HEK293 (cell line): ENCODE results near the gene GINS2.

ENCODE experiments used
- CTCF ChIA-PET: fragments of 350-600 bp; formaldehyde crosslinking; extraction: SDS; loops from one replicate; lab custom pipeline; 2021; ENCODE audit warnings: antibody characterized with exemption; lab: Yijun Ruan, JAX
- POLR2A ChIA-PET: fragments of 300-600 bp; formaldehyde crosslinking; extraction: SDS; loops from one replicate; lab custom pipeline; 2020; ENCODE audit warnings: antibody characterized with exemption, inconsistent platforms; lab: Yijun Ruan, JAX
- H3K27ac ChIP-seq: fragments of 200-500 bp; sonication (Bioruptor generic); 2 replicates; pipeline ENCODE4 v1.5.1; 2014; ENCODE audit warnings: low read depth, low read length, control low read depth, inconsistent platforms; ENCODE audit errors: extremely low read depth
- H3K36me3 ChIP-seq, 2 experiments: fragments of 200-500 bp in 1 of 2; sonication (Bioruptor generic) in 1 of 2; 1 replicate in 1 of 2; 2 replicates in 1 of 2; pipeline ENCODE4 v1.5.1; 2014 to 2017; ENCODE audit warnings: inconsistent platforms in 2 of 2, low read length in 2 of 2; ENCODE audit not compliant: control insufficient read depth in 2 of 2, insufficient read depth in 1 of 2
- H3K4me1 ChIP-seq: fragments of 200-500 bp; sonication (Bioruptor generic); 2 replicates; pipeline ENCODE4 v1.5.1; 2014; ENCODE audit warnings: mild to moderate bottlenecking, low read length, inconsistent platforms; ENCODE audit not compliant: control insufficient read depth, insufficient read depth
- H3K4me3 ChIP-seq: 2 replicates; pipeline ENCODE4 v1.5.1; 2011; ENCODE audit warnings: low read depth, mild to moderate bottlenecking, control low read depth, low read length, moderate library complexity
- H3K9me3 ChIP-seq: fragments of 200-500 bp; sonication (Bioruptor generic); 2 replicates; pipeline ENCODE4 v1.5.1; 2014; ENCODE audit warnings: low read depth, low read length, inconsistent platforms; ENCODE audit not compliant: control insufficient read depth, insufficient read depth
- AEBP2 ChIP-seq: fragments of 450-650 bp; formaldehyde crosslinking; IDR thresholded peaks from 2 replicates; pipeline ENCODE4 v1.5.1; 2016; ENCODE audit warnings: missing biosample characterization, missing genetic modification characterization, borderline replicate concordance
- KLF10 ChIP-seq: fragments of 450-650 bp; IDR thresholded peaks from 2 replicates; pipeline ENCODE4 v1.5.1; 2018; ENCODE audit warnings: missing biosample characterization, mild to moderate bottlenecking, missing genetic modification characterization
- MZF1 ChIP-seq: fragments of 450-650 bp; formaldehyde crosslinking; IDR thresholded peaks from 2 replicates; pipeline ENCODE4 v1.5.1; 2017; ENCODE audit warnings: missing biosample characterization, missing genetic modification characterization, borderline replicate concordance
- PRDM2 ChIP-seq: fragments of 450-650 bp; formaldehyde crosslinking; IDR thresholded peaks from 2 replicates; pipeline ENCODE4 v1.5.1; 2016; ENCODE audit warnings: missing biosample characterization, missing genetic modification characterization, borderline replicate concordance
- REPIN1 ChIP-seq: fragments of 450-650 bp; formaldehyde crosslinking; IDR thresholded peaks from 2 replicates; pipeline ENCODE4 v1.5.1; 2017; ENCODE audit warnings: missing biosample characterization, missing genetic modification characterization, low read depth
- REST ChIP-seq: fragments of 450-650 bp; formaldehyde crosslinking; IDR thresholded peaks from 2 replicates; pipeline ENCODE4 v1.5.1; 2016; ENCODE audit warnings: missing biosample characterization, missing genetic modification characterization
- YY2 ChIP-seq: fragments of 450-650 bp; formaldehyde crosslinking; IDR thresholded peaks from 2 replicates; pipeline ENCODE4 v1.5.1; 2016; ENCODE audit warnings: missing biosample characterization, missing genetic modification characterization
- ZNF169 ChIP-seq: fragments of 450-650 bp; formaldehyde crosslinking; IDR thresholded peaks from 2 replicates; pipeline ENCODE4 v1.5.1; 2016; ENCODE audit warnings: missing biosample characterization, missing genetic modification characterization
- ZNF362 ChIP-seq: fragments of 450-650 bp; formaldehyde crosslinking; IDR thresholded peaks from 2 replicates; pipeline ENCODE4 v1.5.1; 2016; ENCODE audit warnings: missing biosample characterization, missing genetic modification characterization
- ZNF37A ChIP-seq: fragments of 450-650 bp; IDR thresholded peaks from 2 replicates; pipeline ENCODE4 v1.5.1; 2018; ENCODE audit warnings: missing biosample characterization, missing genetic modification characterization
- ZNF391 ChIP-seq: fragments of 450-650 bp; formaldehyde crosslinking; IDR thresholded peaks from 2 replicates; pipeline ENCODE4 v1.5.1; 2016; ENCODE audit warnings: low read depth, missing biosample characterization, missing genetic modification characterization, borderline replicate concordance
- ZNF560 ChIP-seq: fragments of 450-650 bp; formaldehyde crosslinking; IDR thresholded peaks from 2 replicates; pipeline ENCODE4 v1.5.1; 2017; ENCODE audit warnings: missing biosample characterization, missing genetic modification characterization, borderline replicate concordance
- ZNF639 ChIP-seq: fragments of 450-650 bp; formaldehyde crosslinking; IDR thresholded peaks from 2 replicates; pipeline ENCODE4 v1.5.1; 2016; ENCODE audit warnings: missing biosample characterization, missing genetic modification characterization
- ZNF654 ChIP-seq: fragments of 450-650 bp; formaldehyde crosslinking; IDR thresholded peaks from 2 replicates; pipeline ENCODE4 v1.5.1; 2016; ENCODE audit warnings: low read depth, missing biosample characterization, missing genetic modification characterization
- ZNF776 ChIP-seq: fragments of 450-650 bp; formaldehyde crosslinking; IDR thresholded peaks from 2 replicates; pipeline ENCODE4 v1.5.0; 2017; ENCODE audit warnings: missing biosample characterization, missing genetic modification characterization, borderline replicate concordance
- ZNF843 ChIP-seq: fragments of 450-650 bp; formaldehyde crosslinking; IDR thresholded peaks from 2 replicates; pipeline ENCODE4 v1.5.1; 2016; ENCODE audit warnings: missing biosample characterization, missing genetic modification characterization

GINS2 gene

GRCh38 chr16:85682516-85682915, 6.2 kb downstream of the GINS2 start (continued):
- no peak for TF ChIP-seq PRDM2 (tag by site-specific recombination)

GRCh38 chr16:85681255-85681654, 7.5 kb downstream of the GINS2 start:
- TF ChIP-seq ZNF169 (tag by site-specific recombination) (no peak), ZNF639 (tag by site-specific recombination) (no peak), ZNF654 (tag by site-specific recombination) (no peak), MZF1 (no peak), ZNF560 (no peak), REPIN1 (tag by site-specific recombination) (no peak), ZNF362 (tag by site-specific recombination) (no peak), ZNF776 (no peak), YY2 (no peak), REST (tag by site-specific recombination) (no peak), ZNF391 (tag by site-specific recombination) (no peak), ZNF37A (tag by site-specific recombination) (no peak), AEBP2 (no peak), KLF10 (tag by site-specific recombination) (no peak), ZNF843 (tag by site-specific recombination) (no peak)
- TF ChIP-seq, all 188 proteins: peak for 0
- Histone ChIP-seq H3K4me3 (no peak overlapping the region), H3K36me3 (peaks cover 23 to 95% of the 10 kb centered on the region in 2 experiments; a peak in 2 of 3 replicates), H3K4me1 (no peaks in the 10 kb centered on the region), H3K9me3 (no peaks in the 10 kb centered on the region), H3K27ac (no peak overlapping the region)
- CTCF ChIA-PET = interaction anchor here (1.0 to 1.7 kb wide), 4 partner anchors 15 to 261 kb away, joined by 3 to 7 read pairs (median 4); no protein-coding TSS in a partner anchor
- POLR2A ChIA-PET = no interaction called here
